GM12878 (cell line): ENCODE results near the gene SAP25. TPM values are rescaled to one million over a fixed set of nuclear protein-coding genes. Genes with fewer than 3 reads are reported as not detected.

Source experiments
- ATF2 ChIP-seq: IDR thresholded peaks from 2 replicates; pipeline ENCODE4 v1.6.1; 2012; ENCODE audit warnings: low read length, inconsistent platforms
- ATF7 ChIP-seq: fragments of 450-650 bp; IDR thresholded peaks from 2 replicates; pipeline ENCODE4 v1.6.1; 2016; ENCODE audit warnings: low read depth, mild to moderate bottlenecking
- BCL11A ChIP-seq: IDR thresholded peaks from 2 replicates; pipeline ENCODE4 v1.6.1; 2011; ENCODE audit warnings: low read depth, low read length
- CUX1 ChIP-seq: IDR thresholded peaks from 2 replicates; pipeline ENCODE4 v1.6.1; 2012; ENCODE audit warnings: improper control_type of control experiment, low read depth, low read length; ENCODE audit not compliant: insufficient replicate concordance
- HCFC1 ChIP-seq: fragments of 150-350 bp; IDR thresholded peaks from 2 replicates; pipeline ENCODE4 v1.6.1; 2014; ENCODE audit warnings: low read length
- LARP7 ChIP-seq: fragments of 450-650 bp; IDR thresholded peaks from 2 replicates; pipeline ENCODE4 v1.6.1; 2017; ENCODE audit warnings: mild to moderate bottlenecking
- MLLT1 ChIP-seq: fragments of 450-650 bp; IDR thresholded peaks from 2 replicates; pipeline ENCODE4 v1.6.1; 2016; ENCODE audit warnings: mild to moderate bottlenecking
- MYC ChIP-seq: IDR thresholded peaks from 2 replicates; pipeline ENCODE4 v1.6.1; 2011; ENCODE audit warnings: mild to moderate bottlenecking, low read length, moderate library complexity, inconsistent platforms; ENCODE audit not compliant: insufficient read depth, insufficient replicate concordance, insufficient read length, severe bottlenecking
- POU2F2 ChIP-seq: IDR thresholded peaks from 3 replicates; pipeline ENCODE4 v1.6.1; 2011; ENCODE audit warnings: low read depth, mild to moderate bottlenecking, low read length, borderline replicate concordance
- RAD21 ChIP-seq: IDR thresholded peaks from 2 replicates; pipeline ENCODE4 v1.6.1; 2011; ENCODE audit warnings: mild to moderate bottlenecking, low read depth, low read length, moderate library complexity; ENCODE audit not compliant: insufficient read depth
- SMAD1 ChIP-seq: fragments of 450-650 bp; IDR thresholded peaks from 2 replicates; pipeline ENCODE4 v1.6.1; 2018; ENCODE audit warnings: mild to moderate bottlenecking, low read depth; ENCODE audit not compliant: partially characterized antibody
- SMAD5 ChIP-seq: IDR thresholded peaks from 2 replicates; pipeline ENCODE4 v1.6.1; 2016; ENCODE audit warnings: antibody characterized with exemption, low read depth
- SP1 ChIP-seq: IDR thresholded peaks from one replicate; pipeline ENCODE4 v1.6.1; 2011; ENCODE audit warnings: low read depth, low read length
- TAF1 ChIP-seq: IDR thresholded peaks from 2 replicates; pipeline ENCODE4 v1.6.1; 2011; ENCODE audit warnings: mild to moderate bottlenecking, low read depth, low read length, borderline replicate concordance
- ZBTB4 ChIP-seq: fragments of 450-650 bp; formaldehyde crosslinking; IDR thresholded peaks from 2 replicates; pipeline ENCODE4 v1.4.0; 2022; ENCODE audit warnings: mild to moderate bottlenecking, moderate library complexity
- ZZZ3 ChIP-seq: IDR thresholded peaks from 2 replicates; pipeline ENCODE4 v1.6.1; 2011; ENCODE audit warnings: low read depth; ENCODE audit not compliant: control insufficient read depth, insufficient read length
- polyA plus RNA-seq, 11 experiments: library from polyadenylated mRNA; depleted of rRNA in 4 of 11; unstranded in 6 of 11; stranded (reverse) in 5 of 11; fragments of >200 nt; fragmentation: Nextera tagmentation in 4 of 11; fragmentation: Illumina TruSeq in 1 of 11; extraction: Ambion mirVana in 4 of 11; extraction: Trizol in 1 of 11; gene quantifications; 1 replicate in 1 of 11; 2 replicates in 10 of 11; pipeline versions ENCODE4 v1.2.1 to v1.2.3, GENCODE V29; 2011 to 2016; ENCODE audit warnings: inconsistent platforms in 2 of 11, missing spikeins in 2 of 11, low read depth in 1 of 11
- total RNA-seq, 4 experiments: library from RNA; depleted of rRNA in 3 of 4; stranded (reverse); fragments of >200 nt in 3 of 4; fragmentation: Illumina TruSeq in 1 of 4; extraction: Trizol in 1 of 4; gene quantifications; 2 replicates each; pipeline versions ENCODE4 v1.2.1 to v1.2.3, GENCODE V29; 2013 to 2021

Gene SAP25
- total and polyA plus RNA-seq, 10 of the 15 experiments (the other 5 are each of a cell fraction or from before 2014, with no cell fraction given), result 0.14 to 8.6 (median 1.1) TPM

- TF ChIP-seq MYC (peak; percentile 47), ZBTB4 (CRISPR knock-in tag) (no peak), ATF7 (peak; percentile 91), SP1 (peak; percentile 97), TAF1 (no peak), SMAD1 (no peak), RAD21 (no peak), HCFC1 (no peak), MLLT1 (0 out of 2 replicates have a peak, but pooled peaks have one; percentile 18), BCL11A (no peak), POU2F2 (no peak), ATF2 (no peak), CUX1 (no peak), SMAD5 (peak; percentile 1; the same call in 1 of the 2 replicates), LARP7 (no peak), ZZZ3 (no peak)
Measured at GRCh38 chr7:100586266-100587025, 12.7 kb upstream of the SAP25 start, which contains the start of gene FBXO24 (continued).
